GM11168 (cell line): ENCODE measurements around the gene MIS18BP1.
"Not testable (repeated sequence)": the region's sequence is repeated elsewhere in the genome, so short reads cannot be mapped to it uniquely, and the experiment has no call there.

Experiments
- in situ Hi-C: fragments of 300-500 bp; cut with MboI; formaldehyde crosslinking; loops from one replicate; pipeline ENCODE4 v1.12.0; 2022; ENCODE audit warnings: low sequenced_read_pairs; ENCODE audit not compliant: unreplicated experiment

MIS18BP1 gene

DNA sequence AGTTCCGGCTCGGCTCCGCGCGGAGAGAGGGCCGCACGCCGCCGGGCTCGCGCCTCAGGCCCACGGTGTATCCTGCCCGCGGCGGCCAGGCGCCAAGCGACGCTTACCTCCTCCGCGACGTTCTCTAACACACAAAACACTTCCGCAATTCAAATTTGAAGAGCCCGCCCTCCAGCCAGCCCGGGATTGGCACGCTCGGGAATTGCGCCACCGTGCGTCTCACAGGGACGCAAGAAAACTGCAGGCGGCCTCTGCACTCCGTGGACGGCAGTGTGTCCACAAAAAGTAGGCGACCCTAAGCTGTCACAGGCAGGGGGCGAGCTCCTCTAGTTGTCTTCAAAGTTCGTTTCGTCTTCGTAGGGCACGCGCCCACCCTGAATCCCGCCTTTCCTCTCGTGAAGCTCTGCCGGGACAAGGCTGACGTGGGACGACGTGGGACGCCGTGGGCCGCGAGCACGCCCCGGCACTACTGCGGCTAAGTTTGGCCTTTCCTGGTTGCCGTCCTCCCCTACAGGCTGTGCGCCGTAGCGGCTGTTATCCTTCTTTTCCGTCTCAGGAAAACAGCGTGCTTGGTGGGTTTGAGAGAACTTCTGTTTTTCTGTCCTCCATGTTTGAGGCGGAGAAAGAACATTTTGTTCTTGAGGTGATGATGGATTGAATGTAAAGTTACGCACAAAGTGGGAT lies at the start of gene MIS18BP1:
TSS of gene MIS18BP1 (minus strand) at position 133 of the 684 bp plus-strand sequence. CDS start 5,916 bp downstream, outside the sequence.
- in situ Hi-C loops, result loop anchor here (25.0 kb wide), 1 partner anchor 341 kb away; no protein-coding TSS in a partner anchor

- in situ Hi-C loops, result no loop called here
These were observed 45.6 kb upstream of the MIS18BP1 start for GRCh38 chr14:45298423-45299117.

- in situ Hi-C loops, result not testable (repeated sequence)
These were observed 41.8 kb upstream of the MIS18BP1 start for GRCh38 chr14:45294796-45295195.

DNA sequence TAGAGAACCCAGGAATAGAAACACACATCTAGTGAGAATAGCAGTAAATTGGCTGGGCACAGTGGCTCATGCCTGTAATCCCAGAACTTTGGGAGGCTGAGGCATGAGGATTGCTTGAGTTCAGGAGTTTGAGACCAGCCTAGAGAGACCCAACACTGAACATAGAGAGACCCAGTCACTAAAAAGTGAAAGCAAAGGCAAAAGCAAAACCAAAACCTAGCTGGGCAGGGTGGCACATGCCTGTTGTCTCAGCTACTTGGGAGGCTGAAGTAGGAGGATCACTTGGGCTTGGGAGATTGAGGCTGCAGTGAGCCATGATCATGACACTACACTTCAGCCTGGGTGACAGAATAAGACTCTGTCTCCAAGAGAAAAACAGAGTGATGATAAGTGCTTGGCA lies 37.5 kb upstream of the MIS18BP1 start:
- in situ Hi-C loops, result no loop called here

DNA sequence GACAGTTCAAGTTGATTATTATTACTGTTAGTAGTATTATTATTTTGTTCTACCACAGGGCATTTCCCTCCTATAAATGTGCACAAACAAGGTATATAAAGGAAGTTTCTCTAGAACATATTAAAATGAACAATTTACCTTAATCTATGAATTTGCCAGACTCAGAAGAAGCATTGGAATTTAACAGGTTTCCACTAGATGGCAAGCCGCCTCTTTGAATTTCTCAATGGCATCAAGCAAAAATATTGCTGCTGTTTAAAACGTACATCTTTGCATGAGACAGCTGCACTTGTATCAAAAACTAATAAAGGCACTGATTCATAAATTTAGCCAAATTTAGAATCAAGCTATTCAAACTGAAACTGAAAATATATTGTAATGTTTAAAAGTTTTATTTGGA lies 34.6 kb upstream of the MIS18BP1 start:
- in situ Hi-C loops, result no loop called here

DNA sequence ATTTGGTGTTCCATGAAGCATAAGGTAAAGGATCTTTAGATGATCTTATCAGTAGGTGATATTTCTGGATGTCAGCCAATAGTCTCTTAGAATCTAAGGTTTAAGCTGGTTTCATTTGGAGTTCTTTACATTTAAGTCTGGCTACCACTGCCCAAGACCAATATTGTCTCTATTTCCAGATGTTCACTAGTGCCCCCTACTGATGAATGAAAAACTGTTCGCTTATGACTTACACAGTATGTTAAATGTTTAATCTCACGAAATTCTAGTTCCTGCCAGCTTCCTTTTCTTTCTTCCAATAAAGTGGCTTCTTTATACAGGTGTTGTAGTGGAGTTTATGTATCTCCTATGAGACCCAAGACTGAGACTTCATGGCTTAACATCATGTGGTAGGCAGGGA lies 31.8 kb upstream of the MIS18BP1 start:
- in situ Hi-C loops, result no loop called here

DNA sequence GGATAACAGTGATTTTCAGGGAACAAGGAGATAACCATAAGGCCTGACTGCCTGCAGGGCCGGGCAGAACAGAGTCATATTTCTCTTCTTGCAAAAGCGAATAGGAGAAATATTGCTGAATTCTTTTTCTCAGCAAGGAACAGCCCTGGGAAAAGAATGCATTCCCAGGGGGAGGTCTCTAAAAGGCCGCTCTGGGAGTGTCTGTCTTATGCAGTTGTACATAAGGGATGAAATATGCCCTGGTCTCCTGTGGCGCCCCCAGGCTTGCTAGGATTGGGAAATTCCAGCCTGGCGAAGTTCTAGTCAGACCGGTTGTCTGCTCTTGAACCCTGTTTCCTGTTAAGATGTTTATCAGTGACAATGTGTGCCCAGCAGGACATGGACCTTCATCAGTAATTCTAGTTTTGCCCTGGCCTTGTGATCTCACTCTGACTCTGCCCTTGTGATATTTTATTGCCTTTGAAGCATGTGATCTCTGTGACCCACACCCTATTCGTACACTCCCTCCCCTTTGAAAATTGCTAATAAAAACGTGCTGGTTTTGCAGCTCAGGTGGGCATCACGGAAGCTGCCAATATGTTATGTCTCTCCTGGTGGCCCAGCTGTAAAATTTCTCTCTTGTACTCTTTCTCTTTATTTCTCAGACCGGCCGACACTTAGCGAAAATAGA lies 28.9 kb upstream of the MIS18BP1 start:
- in situ Hi-C loops, result not testable (repeated sequence)

- in situ Hi-C loops, result loop anchor here (25.0 kb wide), 1 partner anchor 360 kb away; no protein-coding TSS in a partner anchor
These were observed 19.0 kb upstream of the MIS18BP1 start for GRCh38 chr14:45271858-45272537.

- in situ Hi-C loops, result loop anchor here (25.0 kb wide), 1 partner anchor 358 kb away; no protein-coding TSS in a partner anchor
These were observed 17.0 kb upstream of the MIS18BP1 start for GRCh38 chr14:45270031-45270430.

- in situ Hi-C loops, result loop anchor here (25.0 kb wide), 1 partner anchor 355 kb away; no protein-coding TSS in a partner anchor
These were observed 14.1 kb upstream of the MIS18BP1 start for GRCh38 chr14:45267071-45267470.

DNA sequence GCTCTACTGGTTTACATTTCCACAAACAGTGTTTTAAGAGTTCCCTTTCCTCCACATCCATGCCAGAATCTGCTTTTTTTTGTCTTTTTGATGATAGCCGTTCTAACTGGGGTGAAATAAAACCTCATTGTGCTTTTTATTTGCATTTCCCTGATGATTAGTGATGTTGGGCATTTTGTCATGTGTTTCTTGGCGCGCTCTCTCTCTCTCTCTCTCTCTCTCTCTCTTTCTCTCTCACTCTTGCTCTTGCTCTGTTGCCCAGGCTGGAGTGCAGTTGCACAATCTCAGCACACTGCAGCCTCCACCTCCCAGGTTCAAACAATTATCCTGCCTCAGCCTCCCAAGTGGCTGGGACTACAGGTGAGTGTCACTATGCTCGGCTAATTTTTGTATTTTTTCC lies 9.6 kb upstream of the MIS18BP1 start:
- in situ Hi-C loops, result loop anchor here (25.0 kb wide), 1 partner anchor 350 kb away; no protein-coding TSS in a partner anchor

DNA sequence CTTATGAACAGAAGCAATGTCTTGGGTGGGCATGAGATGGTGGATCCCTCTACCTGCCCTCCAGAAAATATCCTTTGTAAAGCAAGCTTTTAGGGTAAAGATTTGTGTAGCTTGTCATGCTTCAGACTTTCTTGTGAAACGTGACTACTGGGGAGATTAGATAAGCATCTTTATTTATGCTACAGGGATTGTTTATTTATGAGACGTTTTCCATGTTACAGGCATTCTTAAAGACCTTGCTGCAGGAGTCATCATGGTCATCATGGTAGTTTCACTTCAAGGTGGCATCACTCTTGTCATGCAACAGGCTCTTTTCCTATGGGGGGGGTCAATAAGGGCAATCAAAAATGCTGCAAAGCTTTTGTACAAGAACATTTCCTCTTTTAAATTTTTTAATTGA lies 8.2 kb upstream of the MIS18BP1 start:
- in situ Hi-C loops, result loop anchor here (25.0 kb wide), 1 partner anchor 349 kb away; no protein-coding TSS in a partner anchor

DNA sequence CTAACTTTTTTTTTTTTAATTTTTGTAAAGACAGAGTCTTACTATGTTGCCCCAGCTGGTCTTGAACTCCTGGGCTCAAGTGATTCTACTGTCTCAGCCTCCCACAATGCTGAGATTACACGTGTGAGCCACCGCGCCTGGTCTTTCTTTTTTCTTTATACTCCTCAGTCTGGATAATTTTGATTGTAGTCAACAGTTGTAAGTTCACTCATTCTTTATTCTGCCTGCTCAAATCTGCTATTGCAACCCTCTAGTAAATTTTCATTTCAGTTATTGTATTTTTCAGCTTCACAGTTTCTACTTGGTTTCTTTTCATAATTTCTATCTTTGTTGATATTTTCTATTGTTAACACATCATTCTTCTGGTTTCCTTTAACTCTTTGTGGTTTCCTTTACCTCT lies 5.8 kb upstream of the MIS18BP1 start:
- in situ Hi-C loops, result loop anchor here (25.0 kb wide), 1 partner anchor 347 kb away; no protein-coding TSS in a partner anchor

DNA sequence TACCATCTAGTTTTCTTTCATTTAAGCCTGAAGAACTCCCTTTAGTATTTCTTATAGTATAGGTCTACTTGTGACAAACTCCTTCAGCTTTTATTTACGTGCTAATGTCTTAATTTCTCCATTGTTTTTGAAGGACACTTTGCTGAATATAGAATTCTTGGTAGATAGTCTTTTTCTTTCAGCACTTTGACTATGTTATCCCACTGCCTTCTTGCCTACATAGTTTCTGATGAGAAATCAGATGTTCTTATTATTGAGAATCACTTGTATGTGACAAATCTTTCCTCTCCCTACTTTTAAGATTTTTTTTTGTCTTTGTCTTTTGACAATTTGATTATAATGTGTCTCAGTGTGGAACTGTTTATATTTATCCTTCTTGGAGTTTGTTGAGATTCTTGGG lies 5.1 kb upstream of the MIS18BP1 start:
- in situ Hi-C loops, result loop anchor here (25.0 kb wide), 1 partner anchor 346 kb away; no protein-coding TSS in a partner anchor

- in situ Hi-C loops, result loop anchor here (25.0 kb wide), 1 partner anchor 342 kb away; no protein-coding TSS in a partner anchor
These were observed 1.8 kb upstream of the MIS18BP1 start for GRCh38 chr14:45254771-45255170.

- in situ Hi-C loops, result loop anchor here (25.0 kb wide), 1 partner anchor 342 kb away; no protein-coding TSS in a partner anchor
These were observed 830 bp upstream of the MIS18BP1 start for GRCh38 chr14:45253754-45254310.

GRCh38 chr14:45252366-45253069 lies 484 bp downstream of the MIS18BP1 start:
- in situ Hi-C loops, result loop anchor here (25.0 kb wide), 1 partner anchor 340 kb away; no protein-coding TSS in a partner anchor

DNA sequence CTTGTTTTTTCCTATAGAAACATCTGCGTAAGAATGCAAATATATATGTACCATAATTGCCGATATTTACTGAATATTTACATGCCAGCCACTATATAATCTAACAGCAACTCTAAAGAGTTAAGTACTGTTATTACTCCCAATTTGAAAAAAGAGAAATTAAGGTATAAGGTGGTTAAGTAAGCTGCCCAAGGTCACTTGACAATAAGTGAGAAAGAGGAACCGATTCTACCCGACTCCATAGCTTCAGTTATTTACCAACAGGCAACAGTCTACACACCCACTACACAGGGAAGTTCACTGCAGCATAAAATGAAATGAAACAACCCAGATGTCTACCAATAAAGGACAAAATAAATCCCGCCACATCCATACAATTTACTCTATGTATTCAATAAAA lies 1.1 kb downstream of the MIS18BP1 start:
- in situ Hi-C loops, result loop anchor here (25.0 kb wide), 1 partner anchor 340 kb away; no protein-coding TSS in a partner anchor
